ENCODE measurements around the gene ACP3. TPM values are rescaled to one million over a fixed set of nuclear protein-coding genes. Genes with fewer than 3 reads are reported as not detected.

The ACP3 gene
- total RNA-seq, 1 experiment from 2014 or later: 5.8 TPM

DNA sequence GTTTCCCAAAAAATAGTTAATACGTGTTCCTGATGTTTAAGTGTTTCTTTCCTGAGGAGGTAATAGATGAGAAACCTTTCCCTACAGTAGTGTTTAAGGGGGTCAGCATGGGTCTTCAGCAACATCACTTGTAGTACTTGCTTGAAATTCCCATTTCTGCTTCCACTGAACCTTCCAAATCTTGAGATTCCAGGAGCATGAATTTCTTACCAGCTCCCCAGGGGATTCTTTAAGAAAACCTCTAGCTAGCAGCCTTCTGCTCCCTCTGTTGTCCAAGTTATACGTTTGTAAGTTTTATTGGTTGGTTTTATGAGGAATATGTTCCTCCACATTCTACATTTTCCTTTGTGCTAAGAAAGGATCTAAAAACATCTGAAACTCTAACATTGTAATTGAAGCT, 38.2 kb upstream of the ACP3 start:
- Mint-ChIP-seq H3K4me1 (ENCODE audit: low read depth, unreplicated experiment) (peaks cover 12% of the 10 kb centered on the region), H3K36me3 (ENCODE audit: insufficient read depth, unreplicated experiment) (no peaks in the 10 kb centered on the region), H3K4me3 (ENCODE audit: low read depth, unreplicated experiment) (no peak overlapping the region), H3K27me3 (ENCODE audit: unreplicated experiment) (no peaks in the 10 kb centered on the region), H3K27ac (ENCODE audit: unreplicated experiment) (no peak overlapping the region), H3K9me3 (ENCODE audit: low read depth, unreplicated experiment) (peaks cover 3% of the 10 kb centered on the region)
- no peak for DNase-seq
- CTCF ChIA-PET: interaction anchor here (0.6 kb wide), 1 partner anchor 1798 kb away, joined by 4 read pairs; no protein-coding TSS in a partner anchor
- TF ChIP-seq, protein P1, sequence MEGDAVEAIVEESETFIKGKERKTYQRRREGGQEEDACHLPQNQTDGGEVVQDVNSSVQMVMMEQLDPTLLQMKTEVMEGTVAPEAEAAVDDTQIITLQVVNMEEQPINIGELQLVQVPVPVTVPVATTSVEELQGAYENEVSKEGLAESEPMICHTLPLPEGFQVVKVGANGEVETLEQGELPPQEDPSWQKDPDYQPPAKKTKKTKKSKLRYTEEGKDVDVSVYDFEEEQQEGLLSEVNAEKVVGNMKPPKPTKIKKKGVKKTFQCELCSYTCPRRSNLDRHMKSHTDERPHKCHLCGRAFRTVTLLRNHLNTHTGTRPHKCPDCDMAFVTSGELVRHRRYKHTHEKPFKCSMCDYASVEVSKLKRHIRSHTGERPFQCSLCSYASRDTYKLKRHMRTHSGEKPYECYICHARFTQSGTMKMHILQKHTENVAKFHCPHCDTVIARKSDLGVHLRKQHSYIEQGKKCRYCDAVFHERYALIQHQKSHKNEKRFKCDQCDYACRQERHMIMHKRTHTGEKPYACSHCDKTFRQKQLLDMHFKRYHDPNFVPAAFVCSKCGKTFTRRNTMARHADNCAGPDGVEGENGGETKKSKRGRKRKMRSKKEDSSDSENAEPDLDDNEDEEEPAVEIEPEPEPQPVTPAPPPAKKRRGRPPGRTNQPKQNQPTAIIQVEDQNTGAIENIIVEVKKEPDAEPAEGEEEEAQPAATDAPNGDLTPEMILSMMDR (IDR thresholded peaks at IDR 0.05; ENCODE audit: unreplicated experiment): no peak
- intact Hi-C loops (cut with micrococcal nuclease; ENCODE audit: unreplicated experiment): no loop called here
- no TSS peak for BruUV-seq (replicated peaks)

DNA sequence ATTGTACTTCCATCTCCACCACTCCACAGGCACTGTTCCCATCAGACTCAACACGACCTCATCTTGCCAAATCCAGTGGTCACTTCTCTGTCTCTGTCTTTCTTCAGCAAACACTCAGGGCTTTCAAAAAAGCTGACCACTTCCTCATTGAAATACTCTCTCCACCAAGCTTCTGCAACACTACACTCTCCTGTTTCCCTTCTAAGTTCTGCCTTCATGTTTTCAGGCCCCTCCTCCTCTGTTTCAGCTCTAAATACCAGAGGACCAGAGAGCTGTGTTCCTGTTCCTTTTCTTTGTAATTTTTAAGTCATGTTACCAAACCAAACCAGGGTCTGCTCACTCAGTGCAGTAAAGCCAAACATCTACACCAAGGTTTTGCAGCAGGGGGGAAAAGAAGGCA, 33.8 kb upstream of the ACP3 start:
- H3K4me3 Mint-ChIP-seq (ENCODE audit: low read depth, unreplicated experiment): no peak overlapping the region
- peak; percentile 37 for DNase-seq
- CTCF ChIA-PET: interaction anchor here (0.6 to 2.6 kb wide), 6 partner anchors 9 to 303 kb away, joined by 3 to 15 read pairs (median 6); partner anchors contain the start of gene ACP3
- H3K27me3 Mint-ChIP-seq (ENCODE audit: unreplicated experiment): no peaks in the 10 kb centered on the region
- intact Hi-C loops (cut with micrococcal nuclease; ENCODE audit: unreplicated experiment): loop anchor here (2.0 kb wide), 1 partner anchor 23 kb away; no protein-coding TSS in a partner anchor
- H3K36me3 Mint-ChIP-seq (ENCODE audit: insufficient read depth, unreplicated experiment): no peaks in the 10 kb centered on the region
- H3K27ac Mint-ChIP-seq (ENCODE audit: unreplicated experiment): peak overlapping the region; percentile 7
- TF ChIP-seq, protein P1 (IDR thresholded peaks at IDR 0.05; ENCODE audit: unreplicated experiment): no peak
- H3K4me1 Mint-ChIP-seq (ENCODE audit: low read depth, unreplicated experiment): peaks cover 29% of the 10 kb centered on the region
- no TSS peak for BruUV-seq (replicated peaks)
- peaks cover 7% of the 10 kb centered on the region for H3K9me3 Mint-ChIP-seq (ENCODE audit: low read depth, unreplicated experiment)

- Mint-ChIP-seq H3K27me3 (ENCODE audit: unreplicated experiment) (no peaks in the 10 kb centered on the region), H3K4me1 (ENCODE audit: low read depth, unreplicated experiment) (peaks cover 29% of the 10 kb centered on the region), H3K36me3 (ENCODE audit: insufficient read depth, unreplicated experiment) (no peaks in the 10 kb centered on the region), H3K27ac (ENCODE audit: unreplicated experiment) (peak overlapping the region; percentile 7), H3K4me3 (ENCODE audit: low read depth, unreplicated experiment) (no peak overlapping the region), H3K9me3 (ENCODE audit: low read depth, unreplicated experiment) (peaks cover 7% of the 10 kb centered on the region)
- TF ChIP-seq, protein P1 (IDR thresholded peaks at IDR 0.05; ENCODE audit: unreplicated experiment): no peak
- no TSS peak for BruUV-seq (replicated peaks)
- CTCF ChIA-PET: interaction anchor here (0.6 to 2.6 kb wide), 6 partner anchors 8 to 302 kb away, joined by 3 to 15 read pairs (median 6); partner anchors contain the start of gene ACP3
- intact Hi-C loops (cut with micrococcal nuclease; ENCODE audit: unreplicated experiment): loop anchor here (2.0 kb wide), 1 partner anchor 23 kb away; no protein-coding TSS in a partner anchor
- no peak for DNase-seq
These were observed 33.2 kb upstream of the ACP3 start for GRCh38 chr3:132283916-132284405.

DNA sequence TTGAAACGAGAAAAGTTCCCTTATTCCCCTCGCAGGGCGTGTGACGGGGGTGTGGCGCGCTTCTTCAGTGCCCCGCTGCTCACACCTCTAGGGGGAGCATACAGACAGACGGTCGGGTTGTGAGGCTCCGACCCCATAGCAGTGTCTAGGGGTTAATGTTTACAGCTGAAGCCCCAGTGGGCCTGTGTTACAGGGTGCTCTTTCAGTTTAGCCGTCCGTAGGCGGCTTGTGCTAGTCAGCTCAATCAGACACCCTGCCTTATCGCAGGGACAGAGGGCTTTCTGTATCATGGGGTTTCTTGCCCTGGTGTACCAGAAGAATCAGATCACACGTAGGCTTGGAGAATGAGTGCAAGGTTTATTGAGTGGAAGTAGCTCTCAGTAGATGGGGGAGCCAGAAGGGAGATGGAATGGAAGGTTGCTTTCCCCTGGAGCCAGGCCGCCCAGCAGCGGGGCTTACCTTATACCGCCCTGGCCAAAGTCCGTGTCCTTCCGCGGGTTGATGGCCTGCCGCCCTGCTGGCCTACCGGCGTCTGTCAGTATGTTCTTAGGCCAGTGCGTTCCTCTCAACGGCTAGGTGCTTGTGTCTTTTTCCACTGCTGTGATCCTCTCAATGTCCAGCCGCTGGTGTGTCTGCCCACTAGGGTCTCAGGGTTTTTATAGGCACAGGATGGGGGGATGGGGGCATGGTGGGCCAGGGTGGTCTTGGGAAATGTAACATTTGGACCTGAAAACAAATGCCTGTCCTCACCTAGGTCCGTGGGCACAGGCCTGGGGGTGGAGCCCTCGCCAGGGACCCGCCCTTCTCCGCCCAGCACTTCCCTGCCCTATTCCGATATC, 32.2 kb upstream of the ACP3 start:
- Mint-ChIP-seq H3K27ac (ENCODE audit: unreplicated experiment) (peak overlapping the region; percentile 20), H3K27me3 (ENCODE audit: unreplicated experiment) (no peaks in the 10 kb centered on the region), H3K9me3 (ENCODE audit: low read depth, unreplicated experiment) (peaks cover 9% of the 10 kb centered on the region), H3K36me3 (ENCODE audit: insufficient read depth, unreplicated experiment) (no peaks in the 10 kb centered on the region), H3K4me1 (ENCODE audit: low read depth, unreplicated experiment) (peaks cover 38% of the 10 kb centered on the region), H3K4me3 (ENCODE audit: low read depth, unreplicated experiment) (peak overlapping the region; percentile 26)
- DNase-seq: no peak
- TF ChIP-seq, protein P1 (IDR thresholded peaks at IDR 0.05; ENCODE audit: unreplicated experiment): no peak
- no TSS peak for BruUV-seq (replicated peaks)
- CTCF ChIA-PET: interaction anchor here (2.2 to 2.6 kb wide), 2 partner anchors 32 to 58 kb away, joined by 7 to 15 read pairs; partner anchors contain the start of gene ACP3
- intact Hi-C loops (cut with micrococcal nuclease; ENCODE audit: unreplicated experiment): no loop called here

Data from Calu3 (cell line).